Activated CD8-positive, alpha-beta memory T cell treated with anti-CD3 and anti-CD28 coated beads for 1 hour (primary cell): ENCODE data around the gene TTC31.
"Not testable (repeated sequence)": the region's sequence is repeated elsewhere in the genome, so short reads cannot be mapped to it uniquely, and the experiment has no call there.

Source experiments
- DNase-seq, 2 donors: peaks; one replicate each; pipeline ENCODE4 v3.0.0-alpha.2; 2020; ENCODE audit warnings: low read depth in 1 of 2; ENCODE audit errors: extremely low read depth in 1 of 2

The TTC31 gene

DNA sequence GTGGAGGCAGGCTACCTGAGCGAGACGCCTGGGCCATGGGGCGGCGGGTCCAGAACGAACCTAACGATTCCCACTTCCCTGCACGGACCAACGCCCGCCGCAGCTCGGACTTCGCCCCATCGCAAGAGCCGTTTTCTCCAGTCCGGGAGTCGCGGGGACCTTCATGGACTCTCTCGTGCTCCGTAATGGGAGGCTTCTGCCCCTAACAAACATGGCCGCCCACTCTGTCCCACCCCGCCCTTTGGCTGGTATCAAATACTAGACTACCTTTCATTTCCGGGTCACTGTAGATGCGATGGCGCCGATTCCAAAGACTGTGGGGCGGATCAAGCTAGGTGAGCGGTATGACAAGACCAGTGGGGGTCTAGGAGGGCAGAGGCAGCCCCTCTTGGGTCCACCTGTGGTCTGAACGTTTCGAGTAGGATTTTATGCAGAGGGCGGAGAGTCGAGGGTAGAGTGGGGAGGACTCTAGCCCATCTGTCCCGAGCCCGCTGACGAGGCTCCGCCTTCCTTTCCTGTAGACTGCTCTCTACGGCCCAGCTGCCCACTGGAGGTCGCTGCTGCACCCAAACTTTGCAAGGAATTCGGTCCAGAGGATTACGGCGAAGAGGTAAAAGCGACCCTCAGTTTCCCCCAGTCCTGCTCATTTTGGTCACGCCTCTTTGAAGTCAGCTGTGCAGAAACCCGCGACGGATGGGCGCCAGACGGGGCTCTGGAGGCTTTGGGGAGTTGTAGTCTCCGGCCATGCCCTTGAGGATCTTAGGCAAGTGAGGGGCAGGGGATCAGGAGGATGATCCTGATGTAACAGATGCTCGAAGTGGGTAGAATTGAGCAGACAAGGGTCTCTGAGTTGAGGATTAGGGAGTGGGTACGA lies at the start of gene TTC31, which contains the start of gene CCDC142:
Gene TTC31 (plus strand): TSS at position 281 of the 874 bp plus-strand sequence. CDS start 15 bp downstream, at position 296.
Gene CCDC142 (minus strand): TSS at position 198 of the 874 bp plus-strand sequence. CDS start 161 bp downstream, at position 37.
- DNase-seq, result peak; percentile 83 to 90

DNA sequence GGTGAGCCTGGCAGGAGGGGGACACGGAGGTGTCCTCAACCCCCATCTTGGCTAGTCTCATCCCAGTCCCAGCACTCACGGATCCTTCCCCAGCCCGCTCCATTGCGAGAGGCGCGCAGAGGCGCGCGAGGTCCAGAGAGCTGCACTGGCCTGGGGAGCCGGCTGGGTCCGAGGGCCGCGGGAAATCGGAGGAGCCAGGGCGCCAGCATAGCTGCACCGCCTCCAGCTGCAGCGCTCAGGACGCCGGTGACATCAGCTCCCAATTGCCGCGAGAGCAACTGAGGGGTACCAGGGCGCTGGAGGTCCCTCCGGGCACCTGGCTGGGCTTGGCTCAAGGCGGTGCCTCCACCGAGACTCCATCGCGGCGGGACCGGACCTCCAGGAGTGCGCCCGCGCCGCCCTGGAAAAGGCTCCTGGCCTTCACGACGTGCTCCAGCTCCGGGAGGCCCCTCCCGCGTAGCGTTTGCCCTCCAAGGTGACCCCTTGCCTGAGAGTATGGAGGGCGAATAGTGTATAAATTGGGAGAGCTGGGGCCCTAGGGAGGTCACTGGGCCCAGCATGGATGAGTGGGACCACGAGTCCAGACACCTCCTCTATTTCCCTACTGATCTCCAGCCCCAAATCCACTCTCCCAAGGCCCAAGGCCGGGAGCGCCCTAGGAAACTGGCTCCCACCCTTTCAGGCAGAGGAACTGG lies 46.6 kb upstream of the TTC31 start:
- no peak for DNase-seq

- no peak for DNase-seq
Observed at GRCh38 chr2:74436848-74437695, 45.8 kb upstream of the TTC31 start.

- no peak for DNase-seq
Observed at GRCh38 chr2:74438248-74438647, 44.6 kb upstream of the TTC31 start.

- DNase-seq, result no peak
Observed at GRCh38 chr2:74439373-74439772, 43.5 kb upstream of the TTC31 start.

DNA sequence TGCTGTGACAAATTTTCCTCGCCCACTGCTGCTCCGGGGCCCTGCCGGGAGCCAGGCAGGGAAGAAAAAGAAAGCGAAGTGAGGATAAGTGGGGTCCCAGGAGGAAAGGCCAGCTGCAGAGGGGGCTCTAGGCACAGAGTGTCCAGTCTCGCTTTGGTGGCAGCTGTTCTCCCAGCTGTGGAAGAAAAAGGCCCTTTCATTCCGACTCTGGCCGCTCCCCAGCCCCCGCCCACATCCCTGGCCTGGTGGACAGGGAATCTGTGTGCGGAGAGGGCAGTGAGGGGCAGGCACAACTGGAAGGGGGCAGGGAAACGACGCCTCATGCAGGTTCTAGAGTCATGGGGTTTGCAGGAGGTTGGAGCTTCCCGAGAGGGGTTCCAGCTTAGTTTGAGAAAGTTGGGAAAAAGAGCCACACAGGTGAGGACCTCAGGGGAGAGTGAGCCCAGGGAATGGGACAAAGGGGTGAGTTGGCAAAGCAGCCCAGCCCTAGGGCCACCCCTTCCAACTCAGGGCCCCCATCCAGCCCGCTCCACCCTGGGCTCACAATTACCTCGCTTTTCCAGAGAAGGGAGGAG lies 43.0 kb upstream of the TTC31 start:
- no peak for DNase-seq

- no peak for DNase-seq
Observed at GRCh38 chr2:74440378-74441169, 42.3 kb upstream of the TTC31 start.

DNA sequence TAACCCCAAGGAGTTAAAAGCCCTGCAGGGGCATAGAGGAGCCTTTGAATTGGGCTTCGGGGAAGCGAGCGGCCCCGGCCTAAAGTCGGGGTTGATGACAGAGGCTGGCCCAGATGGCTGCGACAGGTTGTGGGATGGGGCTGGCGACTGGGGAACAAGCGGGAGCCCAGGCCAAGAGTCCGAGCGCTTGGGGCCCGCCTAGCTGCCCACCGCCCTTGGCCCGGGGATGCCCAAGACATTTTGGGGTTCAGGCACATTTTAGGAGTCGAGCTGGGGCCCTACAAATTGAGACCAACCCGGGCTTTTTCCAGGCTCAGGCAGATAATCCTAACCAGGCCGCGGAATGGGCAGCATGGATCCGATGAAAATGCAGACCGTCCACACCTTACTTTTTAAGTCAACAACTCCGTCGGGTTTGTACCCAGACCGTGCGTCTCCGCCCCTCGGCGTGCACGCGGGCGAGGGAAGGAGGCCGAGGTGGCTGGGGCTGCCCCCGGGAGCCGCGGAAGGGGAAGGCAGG lies 41.7 kb upstream of the TTC31 start:
- DNase-seq, result no peak

- no peak for DNase-seq
Observed at GRCh38 chr2:74441690-74442482, 41.0 kb upstream of the TTC31 start, which contains the start of gene RTKN. Gene RTKN (minus strand): TSS chr2:74441937. CDS start chr2:74441816, 121 bp downstream.

GRCh38 chr2:74442483-74443297 lies 40.2 kb upstream of the TTC31 start:
- DNase-seq, result not testable (repeated sequence)

- no peak for DNase-seq
Observed at GRCh38 chr2:74444498-74445318, 38.2 kb upstream of the TTC31 start.

- DNase-seq, result no peak
Observed at GRCh38 chr2:74447230-74447999, 35.5 kb upstream of the TTC31 start.

- no peak for DNase-seq
Observed at GRCh38 chr2:74448771-74449170, 34.1 kb upstream of the TTC31 start.

- DNase-seq, result no peak
Observed at GRCh38 chr2:74450570-74451190, 32.2 kb upstream of the TTC31 start.

GRCh38 chr2:74454654-74455511 lies 28.0 kb upstream of the TTC31 start, which contains the start of gene INO80B:
Gene INO80B (plus strand): TSS chr2:74455087. CDS start chr2:74455117, 30 bp downstream.
- peak; percentile 89 to 94 for DNase-seq
